Breast epithelium (tissue), 3 donors: Measurements from ENCODE around the gene KCND2.

Source experiments
- CTCF ChIP-seq, 3 donors: fragments of 450-650 bp; IDR thresholded peaks; one replicate each; pipeline ENCODE4 v1.5.1; 2016 to 2017; ENCODE audit warnings: antibody characterized with exemption in 3 of 3, mild to moderate bottlenecking in 3 of 3, moderate library complexity in 3 of 3
- POLR2AphosphoS5 ChIP-seq, 3 donors: sonication (generic); formaldehyde crosslinking; IDR thresholded peaks; one replicate each; pipeline ENCODE4 v1.6.1; 2017; ENCODE audit warnings: antibody characterized with exemption in 3 of 3

- TF ChIP-seq CTCF (IDR thresholded peaks at IDR 0.05) (no peak), POLR2AphosphoS5 (IDR thresholded peaks at IDR 0.05) (no peak)
These were observed 121.6 kb downstream of the KCND2 start for GRCh38 chr7:120394595-120394994.
